ENCODE data around the gene MMP17. TPM values are rescaled to one million over a fixed set of nuclear protein-coding genes. Genes with fewer than 3 reads are reported as not detected.

The MMP17 gene
- total and polyA plus RNA-seq, 8 donors, result 0.58 to 21.5 (median 2.5) TPM

DNA sequence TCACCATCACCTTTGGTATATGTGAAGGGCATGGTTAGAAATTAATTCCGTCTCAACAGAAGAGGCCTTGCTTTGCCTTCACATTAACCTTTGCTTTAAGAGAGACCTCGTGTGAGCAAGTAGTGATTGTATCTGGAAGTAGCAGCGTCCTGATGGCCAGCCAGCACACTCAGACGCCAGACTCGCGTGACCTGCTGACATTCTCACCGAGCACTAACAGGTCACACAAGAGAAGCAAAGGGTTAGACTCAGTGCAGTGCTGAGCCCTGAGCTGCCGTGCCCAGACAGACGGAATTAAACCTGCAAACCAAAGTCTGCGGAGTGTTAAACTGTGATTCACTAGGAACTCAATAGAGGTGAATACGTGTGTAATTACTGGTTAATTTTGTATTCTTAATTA lies 40.1 kb upstream of the MMP17 start:
- Histone ChIP-seq H3K36me3 (peaks cover 0 to 40% (median 4%) of the 10 kb centered on the region in 3 donors), H3K4me1 (no peaks in the 10 kb centered on the region), H3K27ac (no peak overlapping the region), H3K9me3 (no peaks in the 10 kb centered on the region), H3K4me3 (no peak overlapping the region), H3K27me3 (no peaks in the 10 kb centered on the region)
- no peak for DNase-seq
- TF ChIP-seq, protein P1, sequence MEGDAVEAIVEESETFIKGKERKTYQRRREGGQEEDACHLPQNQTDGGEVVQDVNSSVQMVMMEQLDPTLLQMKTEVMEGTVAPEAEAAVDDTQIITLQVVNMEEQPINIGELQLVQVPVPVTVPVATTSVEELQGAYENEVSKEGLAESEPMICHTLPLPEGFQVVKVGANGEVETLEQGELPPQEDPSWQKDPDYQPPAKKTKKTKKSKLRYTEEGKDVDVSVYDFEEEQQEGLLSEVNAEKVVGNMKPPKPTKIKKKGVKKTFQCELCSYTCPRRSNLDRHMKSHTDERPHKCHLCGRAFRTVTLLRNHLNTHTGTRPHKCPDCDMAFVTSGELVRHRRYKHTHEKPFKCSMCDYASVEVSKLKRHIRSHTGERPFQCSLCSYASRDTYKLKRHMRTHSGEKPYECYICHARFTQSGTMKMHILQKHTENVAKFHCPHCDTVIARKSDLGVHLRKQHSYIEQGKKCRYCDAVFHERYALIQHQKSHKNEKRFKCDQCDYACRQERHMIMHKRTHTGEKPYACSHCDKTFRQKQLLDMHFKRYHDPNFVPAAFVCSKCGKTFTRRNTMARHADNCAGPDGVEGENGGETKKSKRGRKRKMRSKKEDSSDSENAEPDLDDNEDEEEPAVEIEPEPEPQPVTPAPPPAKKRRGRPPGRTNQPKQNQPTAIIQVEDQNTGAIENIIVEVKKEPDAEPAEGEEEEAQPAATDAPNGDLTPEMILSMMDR (IDR thresholded peaks at IDR 0.05), result no peak
- ATAC-seq, result no peak
- intact Hi-C loops (cut with DNase I), result no loop called here
- 90 to 92% methylated on average over 11 of the region's 11 CpGs for WGBS, 2 donors
- FAIRE-seq, result no peak

DNA sequence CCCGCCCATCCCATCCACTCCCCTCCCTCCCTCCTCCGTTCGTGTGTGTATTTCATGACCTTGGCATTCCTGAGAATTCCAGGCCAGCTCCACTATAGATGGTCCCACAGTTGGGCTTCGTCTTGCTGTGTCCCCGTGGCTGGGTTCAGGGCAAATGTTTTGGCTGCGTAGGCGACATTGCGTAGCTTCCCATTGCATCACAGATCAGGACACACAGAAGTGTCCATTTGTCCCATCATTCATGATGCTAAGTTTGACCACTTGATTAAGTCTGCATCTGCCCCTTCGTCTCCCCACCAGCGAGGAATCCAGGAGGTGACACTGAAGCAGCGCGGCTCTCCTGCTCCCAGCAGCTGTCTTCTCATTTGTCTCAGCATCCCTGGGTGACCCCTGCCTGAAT lies 38.6 kb upstream of the MMP17 start:
- DNase-seq, result no peak
- no peak for ATAC-seq
- 85 to 91% methylated on average over 12 of the region's 12 CpGs for WGBS, 2 donors
- TF ChIP-seq, protein P1 (IDR thresholded peaks at IDR 0.05), result no peak
- Histone ChIP-seq H3K4me1 (no peaks in the 10 kb centered on the region), H3K27ac (no peak overlapping the region), H3K9me3 (no peaks in the 10 kb centered on the region), H3K4me3 (no peak overlapping the region), H3K27me3 (no peaks in the 10 kb centered on the region), H3K36me3 (peaks cover 0 to 45% (median 4%) of the 10 kb centered on the region in 3 donors)
- intact Hi-C loops (cut with DNase I), result no loop called here
- FAIRE-seq, result no peak

DNA sequence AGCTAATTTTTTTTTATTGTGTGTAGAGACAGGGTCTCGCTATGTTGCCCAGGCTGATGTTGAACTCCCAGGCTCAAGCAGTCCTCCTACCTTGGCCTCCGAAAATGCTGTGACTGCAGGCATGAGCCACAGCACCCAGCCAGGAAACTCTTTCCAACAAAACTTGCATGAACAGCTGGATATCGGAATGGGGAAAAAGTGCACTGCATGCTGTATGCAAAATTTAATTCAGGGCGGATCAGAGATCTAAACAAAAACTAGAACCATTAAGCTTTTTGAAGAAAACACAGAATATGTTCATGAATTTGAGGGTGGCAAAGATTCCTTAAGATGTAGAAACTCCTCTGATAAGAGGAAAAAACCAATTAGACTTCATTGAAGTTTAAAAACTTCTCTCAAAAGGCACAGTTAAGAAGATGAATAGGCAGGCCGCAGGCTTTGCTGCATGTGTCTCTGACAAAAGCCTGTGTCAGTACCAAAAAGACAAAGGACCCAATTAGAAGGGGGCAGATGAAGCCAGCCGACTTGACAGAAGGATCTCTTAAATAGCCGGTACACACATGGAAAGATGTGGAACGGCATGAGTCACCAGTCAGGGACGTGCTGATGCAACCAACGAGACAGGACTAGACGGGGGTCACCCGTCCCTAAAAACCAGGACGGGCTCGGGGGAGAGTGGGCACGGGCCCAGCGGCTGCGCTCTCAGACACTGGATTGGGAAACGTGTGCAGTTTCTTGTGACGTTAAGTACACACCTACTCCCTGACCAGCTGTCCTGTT lies 34.8 kb upstream of the MMP17 start:
- WGBS, 2 donors, result 86 to 89% methylated on average over 19 of the region's 19 CpGs
- DNase-seq (no peak), ATAC-seq (no peak), FAIRE-seq (no peak)
- H3K27ac ChIP-seq, result no peak overlapping the region
- TF ChIP-seq, protein P1 (IDR thresholded peaks at IDR 0.05), result no peak
- H3K27me3 ChIP-seq, result no peaks in the 10 kb centered on the region
- intact Hi-C loops (cut with DNase I), result no loop called here
- no peaks in the 10 kb centered on the region for H3K4me1 ChIP-seq
- peaks cover 2 to 41% (median 6%) of the 10 kb centered on the region in 3 donors for H3K36me3 ChIP-seq
- no peaks in the 10 kb centered on the region for H3K9me3 ChIP-seq
- H3K4me3 ChIP-seq, result no peak overlapping the region

DNA sequence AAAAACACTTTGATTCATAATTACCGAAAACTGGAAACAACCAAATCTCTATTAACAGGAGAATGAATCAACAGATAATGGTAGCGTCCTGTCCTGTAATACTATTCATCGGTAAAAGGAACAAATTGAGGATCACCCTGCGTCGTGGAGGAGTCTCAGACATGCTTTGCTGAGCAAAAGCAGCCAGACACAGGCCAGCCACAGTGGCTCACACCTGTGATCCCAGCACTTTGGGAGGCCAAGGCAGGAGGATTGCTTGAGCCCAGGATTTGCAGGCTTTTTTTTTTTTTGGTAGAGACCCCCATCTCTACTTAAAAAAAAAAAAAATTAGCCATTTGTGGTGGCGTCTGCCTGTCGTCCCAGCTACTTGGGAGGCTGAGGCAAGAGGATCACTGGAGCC lies 34.1 kb upstream of the MMP17 start:
- DNase-seq, result no peak
- WGBS, 2 donors, result 96% methylated on average over 7 of the region's 7 CpGs
- intact Hi-C loops (cut with DNase I), result no loop called here
- TF ChIP-seq, protein P1 (IDR thresholded peaks at IDR 0.05), result no peak
- Histone ChIP-seq H3K9me3 (no peaks in the 10 kb centered on the region), H3K4me3 (no peak overlapping the region), H3K36me3 (peaks cover 5 to 41% (median 6%) of the 10 kb centered on the region in 3 donors), H3K4me1 (no peaks in the 10 kb centered on the region), H3K27ac (no peak overlapping the region), H3K27me3 (no peaks in the 10 kb centered on the region)
- no peak for FAIRE-seq
- ATAC-seq, result no peak

DNA sequence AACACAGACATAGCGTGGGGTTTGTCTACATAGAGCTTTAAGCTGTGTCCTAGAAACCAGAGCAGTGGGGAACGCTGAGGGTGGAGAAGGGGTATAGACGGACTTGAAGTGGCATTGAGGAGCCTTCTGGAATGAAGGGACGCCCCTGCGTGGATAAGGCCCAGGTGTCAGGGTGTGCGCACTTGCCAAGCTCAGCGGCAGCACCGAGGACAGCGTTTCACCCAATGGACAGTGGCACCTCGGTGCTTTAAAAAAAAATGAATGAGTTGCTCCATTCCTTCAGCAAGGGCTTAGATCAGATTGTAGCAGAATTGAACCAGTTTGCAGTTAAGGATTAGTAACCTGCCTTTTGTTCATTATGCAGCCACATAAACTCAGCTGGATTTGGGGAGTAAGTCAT lies 33.6 kb upstream of the MMP17 start:
- H3K4me3 ChIP-seq, result no peak overlapping the region
- TF ChIP-seq, protein P1 (IDR thresholded peaks at IDR 0.05), result no peak
- H3K27ac ChIP-seq, result no peak overlapping the region
- WGBS, 2 donors, result 89 to 92% methylated on average over 10 of the region's 10 CpGs
- FAIRE-seq, result no peak
- H3K27me3 ChIP-seq, result no peaks in the 10 kb centered on the region
- ATAC-seq, result no peak
- peaks cover 5 to 46% (median 6%) of the 10 kb centered on the region in 3 donors for H3K36me3 ChIP-seq
- no peaks in the 10 kb centered on the region for H3K4me1 ChIP-seq
- no peak for DNase-seq
- H3K9me3 ChIP-seq, result no peaks in the 10 kb centered on the region
- intact Hi-C loops (cut with DNase I), result no loop called here

Data from pancreas (tissue), 10 donors.